Measurements from ENCODE around the gene TNFAIP8. TPM values are rescaled to one million over a fixed set of nuclear protein-coding genes. Genes with fewer than 3 reads are reported as not detected.

Gene TNFAIP8
- total and polyA plus RNA-seq, 9 of the 15 experiments (the other 6 are each of a cell fraction or from before 2014, with no cell fraction given), result 29.9 to 52.2 (median 44.8) TPM

DNA sequence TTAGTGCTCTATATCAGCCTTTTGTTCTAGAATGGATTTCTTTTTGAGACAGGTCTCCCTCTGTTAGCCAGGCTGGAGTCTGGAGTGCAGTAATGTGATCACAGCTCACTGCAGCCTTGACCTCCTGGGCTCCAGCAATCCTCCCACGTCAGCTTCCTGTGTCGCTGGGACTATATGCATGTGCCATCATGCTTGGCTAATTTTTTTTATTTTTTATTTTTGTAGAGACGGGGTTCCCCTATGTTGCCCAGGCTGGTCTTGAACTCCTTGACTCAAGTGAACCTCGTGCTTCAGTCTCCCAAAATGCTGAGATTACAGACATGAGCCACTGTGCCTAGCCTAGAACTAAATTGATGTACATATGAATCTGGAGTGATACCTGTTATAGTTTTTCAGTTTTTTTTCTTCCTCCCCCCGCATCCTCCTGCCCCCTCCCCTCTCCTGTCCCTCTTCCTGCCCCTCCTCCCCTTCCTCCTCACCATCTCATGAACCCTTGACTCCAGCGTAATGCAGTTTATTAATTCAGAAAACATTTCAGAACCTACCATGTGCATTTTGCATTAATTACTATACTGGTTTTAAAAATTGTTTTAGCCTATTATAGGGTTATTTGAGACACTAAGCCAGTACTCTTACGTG lies 37.4 kb upstream of the TNFAIP8 start (continued):
- TF ChIP-seq MGA (IDR thresholded peaks at IDR 0.05) (peak; percentile 49; the same call in 1 of the 2 replicates), NCOA6 (IDR thresholded peaks at IDR 0.05) (no peak), KDM1A (IDR thresholded peaks at IDR 0.05) (peak; percentile 15 to 29; a peak in 1 of 4 replicates), PHF8 (IDR thresholded peaks at IDR 0.05; ENCODE audit: borderline replicate concordance, low read length) (no peak), ZNF274 (IDR thresholded peaks at IDR 0.05; ENCODE audit: borderline replicate concordance, low read depth, low read length) (no peak)
- TF ChIP-seq, protein P1, sequence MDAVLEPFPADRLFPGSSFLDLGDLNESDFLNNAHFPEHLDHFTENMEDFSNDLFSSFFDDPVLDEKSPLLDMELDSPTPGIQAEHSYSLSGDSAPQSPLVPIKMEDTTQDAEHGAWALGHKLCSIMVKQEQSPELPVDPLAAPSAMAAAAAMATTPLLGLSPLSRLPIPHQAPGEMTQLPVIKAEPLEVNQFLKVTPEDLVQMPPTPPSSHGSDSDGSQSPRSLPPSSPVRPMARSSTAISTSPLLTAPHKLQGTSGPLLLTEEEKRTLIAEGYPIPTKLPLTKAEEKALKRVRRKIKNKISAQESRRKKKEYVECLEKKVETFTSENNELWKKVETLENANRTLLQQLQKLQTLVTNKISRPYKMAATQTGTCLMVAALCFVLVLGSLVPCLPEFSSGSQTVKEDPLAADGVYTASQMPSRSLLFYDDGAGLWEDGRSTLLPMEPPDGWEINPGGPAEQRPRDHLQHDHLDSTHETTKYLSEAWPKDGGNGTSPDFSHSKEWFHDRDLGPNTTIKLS (IDR thresholded peaks at IDR 0.05; ENCODE audit: borderline replicate concordance, low read depth), result no peak
- TF ChIP-seq, protein P2, sequence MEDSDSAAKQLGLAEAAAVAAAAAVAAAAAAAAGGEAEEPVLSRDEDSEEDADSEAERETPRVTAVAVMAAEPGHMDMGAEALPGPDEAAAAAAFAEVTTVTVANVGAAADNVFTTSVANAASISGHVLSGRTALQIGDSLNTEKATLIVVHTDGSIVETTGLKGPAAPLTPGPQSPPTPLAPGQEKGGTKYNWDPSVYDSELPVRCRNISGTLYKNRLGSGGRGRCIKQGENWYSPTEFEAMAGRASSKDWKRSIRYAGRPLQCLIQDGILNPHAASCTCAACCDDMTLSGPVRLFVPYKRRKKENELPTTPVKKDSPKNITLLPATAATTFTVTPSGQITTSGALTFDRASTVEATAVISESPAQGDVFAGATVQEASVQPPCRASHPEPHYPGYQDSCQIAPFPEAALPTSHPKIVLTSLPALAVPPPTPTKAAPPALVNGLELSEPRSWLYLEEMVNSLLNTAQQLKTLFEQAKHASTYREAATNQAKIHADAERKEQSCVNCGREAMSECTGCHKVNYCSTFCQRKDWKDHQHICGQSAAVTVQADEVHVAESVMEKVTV (CRISPR knock-in tag; IDR thresholded peaks at IDR 0.05), result no peak
- TF ChIP-seq, protein P3, sequence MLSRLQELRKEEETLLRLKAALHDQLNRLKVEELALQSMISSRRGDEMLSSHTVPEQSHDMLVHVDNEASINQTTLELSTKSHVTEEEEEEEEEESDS (CRISPR knock-in tag; IDR thresholded peaks at IDR 0.05), result no peak
- TF ChIP-seq, protein P4, sequence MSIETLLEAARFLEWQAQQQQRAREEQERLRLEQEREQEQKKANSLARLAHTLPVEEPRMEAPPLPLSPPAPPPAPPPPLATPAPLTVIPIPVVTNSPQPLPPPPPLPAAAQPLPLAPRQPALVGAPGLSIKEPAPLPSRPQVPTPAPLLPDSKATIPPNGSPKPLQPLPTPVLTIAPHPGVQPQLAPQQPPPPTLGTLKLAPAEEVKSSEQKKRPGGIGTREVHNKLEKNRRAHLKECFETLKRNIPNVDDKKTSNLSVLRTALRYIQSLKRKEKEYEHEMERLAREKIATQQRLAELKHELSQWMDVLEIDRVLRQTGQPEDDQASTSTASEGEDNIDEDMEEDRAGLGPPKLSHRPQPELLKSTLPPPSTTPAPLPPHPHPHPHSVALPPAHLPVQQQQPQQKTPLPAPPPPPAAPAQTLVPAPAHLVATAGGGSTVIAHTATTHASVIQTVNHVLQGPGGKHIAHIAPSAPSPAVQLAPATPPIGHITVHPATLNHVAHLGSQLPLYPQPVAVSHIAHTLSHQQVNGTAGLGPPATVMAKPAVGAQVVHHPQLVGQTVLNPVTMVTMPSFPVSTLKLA (conservative IDR thresholded peaks at IDR 0.05), result peak in 1 of 2 experiments; percentile 38; a peak in 1 of 4 replicates
